H1 (cell line): ENCODE data around the gene GJC2. TPM values are rescaled to one million over a fixed set of nuclear protein-coding genes. Genes with fewer than 3 reads are reported as not detected.

Experiments used
- CTCF ChIA-PET: fragments of 300-600 bp; sonication (Branson Sonifier 250); formaldehyde crosslinking; loops from one replicate; lab custom pipeline; 2021; ENCODE audit not compliant: partially characterized antibody; lab: Charles Lee
- POLR2A ChIA-PET: fragments of 300-600 bp; sonication (Branson Sonifier 250); formaldehyde crosslinking; loops from one replicate; lab custom pipeline; 2021; ENCODE audit warnings: inconsistent platforms; ENCODE audit not compliant: partially characterized antibody; lab: Charles Lee
- DNase-seq, 2 experiments: peaks; one replicate each; pipeline versions ENCODE4 v3.0.0 to v3.0.0-alpha.2; 2010 to 2022; ENCODE audit warnings: low spot score in 2 of 2, low read depth in 1 of 2, mixed read lengths in 1 of 2
- FAIRE-seq: peaks from 2 replicates; lab custom pipeline; 2011; peaks lifted over from hg19 to GRCh38; lab: Jason Lieb, UNC
- H2AFZ ChIP-seq: 2 replicates; pipeline ENCODE4 v1.8.1; 2012; ENCODE audit warnings: low read length, inconsistent platforms
- H2AK5ac ChIP-seq: 2 replicates; pipeline ENCODE4 v1.6.1; 2013; ENCODE audit warnings: low read depth, low read length
- H2BK120ac ChIP-seq: replicated peaks from 2 replicates; pipeline ENCODE3; 2013; ENCODE audit warnings: low read depth, low read length, inconsistent platforms
- H2BK12ac ChIP-seq: 2 replicates; pipeline ENCODE4 v1.6.1; 2013; ENCODE audit warnings: low read depth, low read length
- H2BK15ac ChIP-seq: 2 replicates; pipeline ENCODE4 v1.6.1; 2013; ENCODE audit warnings: low read length
- H2BK20ac ChIP-seq: 2 replicates; pipeline ENCODE4 v1.6.1; 2013; ENCODE audit warnings: low read length
- H2BK5ac ChIP-seq: 2 replicates; pipeline ENCODE4 v1.6.1; 2013; ENCODE audit warnings: low read depth, low read length
- H3K14ac ChIP-seq: 2 replicates; pipeline ENCODE4 v1.6.1; 2013; ENCODE audit warnings: inconsistent platforms; ENCODE audit not compliant: insufficient read length
- H3K18ac ChIP-seq: 2 replicates; pipeline ENCODE4 v1.6.1; 2013; ENCODE audit warnings: low read length; ENCODE audit errors: extremely low read depth
- H3K23ac ChIP-seq: 2 replicates; pipeline ENCODE4 v1.6.1; 2013; ENCODE audit warnings: inconsistent platforms; ENCODE audit not compliant: insufficient read length
- H3K23me2 ChIP-seq: 2 replicates; pipeline ENCODE4 v1.6.1; 2013; ENCODE audit warnings: low read depth, low read length
- H3K27ac ChIP-seq: 2 replicates; pipeline ENCODE4 v1.6.1; 2011; ENCODE audit warnings: low read depth, low read length, inconsistent platforms
- H3K27me3 ChIP-seq, 4 experiments: replicated peaks in 1 of 4; 1 replicate in 1 of 4; 2 replicates in 3 of 4; pipeline versions ENCODE4 v1.6.1 to v1.8.1; 2011 to 2013; ENCODE audit warnings: low read length in 3 of 4, mild to moderate bottlenecking in 3 of 4, inconsistent platforms in 2 of 4, mixed read lengths in 2 of 4, moderate library complexity in 1 of 4; ENCODE audit not compliant: control insufficient read depth in 3 of 4, insufficient read depth in 3 of 4; ENCODE audit errors: extremely low read depth in 1 of 4
- H3K36me3 ChIP-seq, 4 experiments: 2 replicates each; pipeline versions ENCODE4 v1.6.1 to v1.8.1; 2011 to 2013; ENCODE audit warnings: mild to moderate bottlenecking in 4 of 4, low read length in 3 of 4, moderate library complexity in 2 of 4, control low read depth in 1 of 4, inconsistent platforms in 1 of 4; ENCODE audit not compliant: insufficient read depth in 4 of 4, control insufficient read depth in 2 of 4
- H3K4ac ChIP-seq: replicated peaks from 2 replicates; pipeline ENCODE3; 2013; ENCODE audit warnings: low read length, low read depth, mixed read lengths, inconsistent platforms; ENCODE audit not compliant: insufficient read length
- H3K4me1 ChIP-seq, 4 experiments: replicated peaks in 1 of 4; 1 replicate in 1 of 4; 2 replicates in 3 of 4; pipeline versions ENCODE4 v1.6.1 to v1.8.1; 2011 to 2013; ENCODE audit warnings: low read length in 3 of 4, inconsistent platforms in 2 of 4, mixed read lengths in 1 of 4; ENCODE audit not compliant: insufficient read depth in 4 of 4, control insufficient read depth in 3 of 4
- H3K4me2 ChIP-seq, 2 experiments: 2 replicates each; pipeline versions ENCODE4 v1.6.1 to v1.8.1; 2011 to 2013; ENCODE audit warnings: low read depth in 2 of 2, low read length in 2 of 2, control low read depth in 1 of 2, inconsistent platforms in 1 of 2, mild to moderate bottlenecking in 1 of 2; ENCODE audit not compliant: insufficient read depth in 1 of 2
- H3K4me3 ChIP-seq, 4 experiments: fragments of 200-600, 300-600 bp in 1 of 4; sonication (generic), shearing (Covaris generic), sonication (Bioruptor Twin) in 1 of 4; 2 replicates each; pipeline versions ENCODE4 v1.5.1 to v1.8.1; 2011 to 2016; ENCODE audit warnings: low read length in 4 of 4, low read depth in 3 of 4, control low read depth in 2 of 4, inconsistent platforms in 2 of 4, mild to moderate bottlenecking in 2 of 4, mixed read lengths in 1 of 4, moderate library complexity in 1 of 4; ENCODE audit not compliant: insufficient read depth in 2 of 4; ENCODE audit errors: extremely low read depth in 1 of 4
- H3K56ac ChIP-seq: replicated peaks from 2 replicates; pipeline ENCODE3; 2013; ENCODE audit warnings: low read depth, mild to moderate bottlenecking, mixed read lengths, low read length, inconsistent platforms; ENCODE audit not compliant: insufficient read length
- H3K79me1 ChIP-seq: 2 replicates; pipeline ENCODE4 v1.6.1; 2013; ENCODE audit warnings: low read depth, low read length, control low read depth
- H3K79me2 ChIP-seq, 2 experiments: 2 replicates each; pipeline versions ENCODE4 v1.6.1 to v1.8.1; 2012 to 2013; ENCODE audit warnings: low read length in 2 of 2, mild to moderate bottlenecking in 2 of 2, inconsistent platforms in 1 of 2; ENCODE audit not compliant: insufficient read depth in 2 of 2, control insufficient read depth in 1 of 2
- H3K9ac ChIP-seq, 4 experiments: replicated peaks in 1 of 4; 1 replicate in 1 of 4; 2 replicates in 3 of 4; pipeline versions ENCODE4 v1.6.1 to v1.8.1; 2011 to 2013; ENCODE audit warnings: low read depth in 3 of 4, low read length in 3 of 4, control low read depth in 2 of 4, mild to moderate bottlenecking in 2 of 4, moderate library complexity in 2 of 4, inconsistent platforms in 1 of 4; ENCODE audit errors: extremely low read depth in 1 of 4
- H3K9me3 ChIP-seq, 2 experiments: 2 replicates each; pipeline versions ENCODE4 v1.6.1 to v1.8.1; 2012 to 2013; ENCODE audit warnings: mild to moderate bottlenecking in 2 of 2, moderate library complexity in 2 of 2, control low read depth in 1 of 2, inconsistent platforms in 1 of 2, low read depth in 1 of 2, low read length in 1 of 2, mixed read lengths in 1 of 2; ENCODE audit not compliant: insufficient read depth in 2 of 2
- H4K20me1 ChIP-seq, 2 experiments: replicated peaks in 1 of 2; 2 replicates each; pipeline versions ENCODE3 to v1.8.1; 2011 to 2013; ENCODE audit warnings: inconsistent platforms in 2 of 2, low read length in 2 of 2, mild to moderate bottlenecking in 1 of 2; ENCODE audit not compliant: insufficient read depth in 2 of 2, control insufficient read depth in 1 of 2
- H4K5ac ChIP-seq: 2 replicates; pipeline ENCODE4 v1.6.1; 2013; ENCODE audit warnings: low read length, low read depth, mixed read lengths, inconsistent platforms; ENCODE audit not compliant: insufficient read length
- H4K8ac ChIP-seq: 2 replicates; pipeline ENCODE4 v1.8.0; 2013; ENCODE audit warnings: mild to moderate bottlenecking, moderate library complexity, low read length, inconsistent platforms; ENCODE audit not compliant: insufficient read depth; ENCODE audit errors: extremely low read depth
- H4K91ac ChIP-seq: replicated peaks from 2 replicates; pipeline ENCODE3; 2013; ENCODE audit warnings: low read length, mixed read lengths, inconsistent platforms; ENCODE audit not compliant: insufficient read length
- ATF3 ChIP-seq: IDR thresholded peaks from 2 replicates; pipeline ENCODE4 v1.6.1; 2011; ENCODE audit warnings: low read depth, mild to moderate bottlenecking, low read length; ENCODE audit not compliant: insufficient read depth
- CEBPB ChIP-seq: IDR thresholded peaks from 2 replicates; pipeline ENCODE4 v1.6.1; 2012; ENCODE audit warnings: low read depth, low read length
- WGBS, 2 experiments: shearing (Covaris generic) in 1 of 2; methylation state at CpG; one replicate each; pipeline versions ENCODE4 v1.1.6 to v1.1.7; 2013 to 2015; ENCODE audit warnings: low lambda C conversion rate in 2 of 2, mixed read lengths in 2 of 2, inconsistent platforms in 1 of 2, low coverage in 1 of 2, missing lambda C conversion rate in 1 of 2; ENCODE audit not compliant: insufficient replicate concordance in 2 of 2, insufficient coverage in 1 of 2, insufficient read length in 1 of 2; ENCODE audit errors: extremely low coverage in 1 of 2, missing lambda C conversion rate in 1 of 2; 5-methylcytosine and 5-hydroxymethylcytosine counted together
- polyA plus RNA-seq, 7 experiments: library from polyadenylated mRNA; depleted of rRNA in 3 of 7; stranded (reverse) in 5 of 7; unstranded in 2 of 7; fragments of >200 nt in 5 of 7; fragments of 200-250 nt in 2 of 7; gene quantifications; 1 replicate in 5 of 7; 2 replicates in 1 of 7; 4 replicates in 1 of 7; pipeline versions ENCODE4 v1.2.1 to v1.2.3, GENCODE V29; 2011 to 2013; ENCODE audit warnings: missing spikeins in 2 of 7, mixed read lengths in 2 of 7
- total RNA-seq: library from RNA; stranded (reverse); fragmentation: NEBNext Ultra II Directional; extraction: Animal tissue kit (Norgen Biotek cat#: 25700); gene quantifications from 2 replicates; pipeline ENCODE4 v1.2.1, GENCODE V29; 2021

The GJC2 gene
- total and polyA plus RNA-seq, 2 of the 8 experiments (the other 6 are each of a cell fraction or from before 2014, with no cell fraction given), result 0.17 to 0.54 TPM

GRCh38 chr1:228118040-228118439 is 31.7 kb upstream of the GJC2 start:
- Histone ChIP-seq H4K5ac (no peak overlapping the region), H3K18ac (no peak overlapping the region), H3K9ac (no peak overlapping the region), H2AK5ac (no peak overlapping the region), H3K4ac (no peak overlapping the region), H3K79me1 (no peaks in the 10 kb centered on the region), H3K9me3 (peaks cover 19 to 20% of the 10 kb centered on the region in 2 experiments), H3K79me2 (no peaks in the 10 kb centered on the region), H2BK20ac (no peak overlapping the region), H3K4me2 (no peak overlapping the region), H3K27ac (no peak overlapping the region), H2BK5ac (no peak overlapping the region), H4K8ac (no peak overlapping the region), H3K14ac (no peak overlapping the region), H2BK15ac (no peak overlapping the region), H2AFZ (no peak overlapping the region), H4K20me1 (no peaks in the 10 kb centered on the region), H3K23ac (no peak overlapping the region), H4K91ac (no peak overlapping the region), H2BK120ac (no peak overlapping the region), H3K36me3 (no peaks in the 10 kb centered on the region), H2BK12ac (no peak overlapping the region), H3K23me2 (no peaks in the 10 kb centered on the region), H3K56ac (no peak overlapping the region), H3K4me1 (no peaks in the 10 kb centered on the region), H3K4me3 (no peak overlapping the region), H3K27me3 (no peaks in the 10 kb centered on the region; a peak in 2 of 7 replicates)
- 69 to 86% methylated on average over 1 to 2 of the region's 2 CpGs for WGBS, 2 experiments
- DNase-seq (no peak), FAIRE-seq (no peak)
- TF ChIP-seq ATF3, result no peak
- no peak for TF ChIP-seq CEBPB
- POLR2A ChIA-PET, result no interaction called here
- CTCF ChIA-PET, result interaction anchor here (1.5 to 2.4 kb wide), 2 partner anchors 12 to 397 kb away, joined by 4 to 10 read pairs; no protein-coding TSS in a partner anchor
